ENCODE measurements around the gene CYP46A1.
A peak's percentile ranks its signal among the peaks of the same experiment; 100 is the strongest.

The CYP46A1 gene

DNA sequence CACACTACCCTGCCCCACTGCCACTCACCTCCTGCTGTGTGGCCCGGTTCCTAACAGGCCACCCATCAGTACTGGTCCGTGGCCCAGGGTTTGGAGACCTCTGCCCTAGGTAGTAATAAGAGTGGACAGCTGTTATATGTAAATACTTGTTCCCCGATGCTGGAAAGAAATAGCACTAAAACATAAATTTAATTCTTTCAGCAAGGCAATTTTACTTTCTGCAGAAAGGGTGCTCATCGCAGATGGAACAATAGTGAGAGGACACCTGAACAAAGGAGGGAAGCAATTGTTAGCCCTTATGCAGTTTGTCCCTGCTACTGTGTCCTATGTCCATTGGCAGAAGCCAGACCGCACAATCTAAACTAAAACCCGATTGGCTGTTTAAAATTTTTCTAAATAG, 5.9 kb upstream of the CYP46A1 start:
- H3K27ac ChIP-seq (ENCODE audit: low read depth, low read length): no peak overlapping the region

DNA sequence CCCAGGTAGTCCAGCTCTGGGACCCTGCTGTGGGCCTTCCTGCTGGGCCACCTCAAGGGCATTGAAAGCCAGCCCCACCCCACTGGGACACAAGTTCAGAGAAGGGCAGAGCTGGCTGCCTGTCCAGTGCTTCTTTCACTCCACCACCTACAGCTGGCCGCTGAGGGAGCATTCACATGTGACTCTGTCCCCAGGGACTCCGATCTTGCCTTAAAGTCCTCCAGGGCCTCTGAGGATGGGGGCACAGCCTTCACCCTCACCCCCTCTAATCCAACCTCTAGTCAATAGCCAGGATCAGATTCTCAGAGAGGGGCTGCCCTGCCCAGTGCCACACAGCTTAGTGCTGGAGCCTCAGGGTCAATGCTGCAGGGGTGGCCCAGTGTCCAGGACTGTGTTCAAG, 5.0 kb upstream of the CYP46A1 start:
- no peaks in the 10 kb centered on the region for H3K27me3 ChIP-seq (ENCODE audit: control insufficient read depth, insufficient read depth, low read length)

More for the DNA sequence above, 5.9 kb upstream of the CYP46A1 start:
- Histone ChIP-seq H3K36me3 (ENCODE audit: control insufficient read depth, insufficient read depth, low read length) (no peaks in the 10 kb centered on the region), H3K4me1 (ENCODE audit: control insufficient read depth, insufficient read depth, low read length) (peaks cover 3% of the 10 kb centered on the region), H3K4me3 (ENCODE audit: low read length) (no peak overlapping the region), H3K9ac (ENCODE audit: low read length) (no peak overlapping the region), H3K27me3 (ENCODE audit: control insufficient read depth, insufficient read depth, low read length) (no peaks in the 10 kb centered on the region)

DNA sequence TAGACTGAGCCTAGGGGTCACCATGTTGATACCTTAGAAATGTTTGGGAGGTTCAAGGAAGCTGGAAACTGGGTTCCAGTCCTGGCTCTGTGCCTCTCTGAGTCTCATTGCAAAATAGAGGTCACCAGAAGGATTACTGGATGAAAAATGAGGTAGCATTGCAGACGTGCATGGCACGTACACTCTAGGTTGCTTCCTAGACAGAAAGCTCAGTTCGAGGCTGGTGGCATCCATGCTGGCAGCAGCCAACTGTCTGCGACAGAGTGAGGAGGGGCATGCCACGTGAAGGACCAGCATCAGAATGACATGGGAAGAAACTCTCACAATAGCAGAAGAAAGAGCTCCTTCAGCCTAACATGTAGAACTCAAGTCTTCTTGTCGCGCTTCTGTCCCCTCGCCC, 4.6 kb upstream of the CYP46A1 start:
- Histone ChIP-seq H3K27ac (ENCODE audit: low read depth, low read length) (no peak overlapping the region), H3K27me3 (ENCODE audit: control insufficient read depth, insufficient read depth, low read length) (no peaks in the 10 kb centered on the region)

More for the DNA sequence above, 5.0 kb upstream of the CYP46A1 start:
- Histone ChIP-seq H3K36me3 (ENCODE audit: control insufficient read depth, insufficient read depth, low read length) (no peaks in the 10 kb centered on the region), H3K9ac (ENCODE audit: low read length) (no peak overlapping the region), H3K27ac (ENCODE audit: low read depth, low read length) (no peak overlapping the region), H3K4me3 (ENCODE audit: low read length) (no peak overlapping the region), H3K4me1 (ENCODE audit: control insufficient read depth, insufficient read depth, low read length) (peaks cover 4% of the 10 kb centered on the region)

DNA sequence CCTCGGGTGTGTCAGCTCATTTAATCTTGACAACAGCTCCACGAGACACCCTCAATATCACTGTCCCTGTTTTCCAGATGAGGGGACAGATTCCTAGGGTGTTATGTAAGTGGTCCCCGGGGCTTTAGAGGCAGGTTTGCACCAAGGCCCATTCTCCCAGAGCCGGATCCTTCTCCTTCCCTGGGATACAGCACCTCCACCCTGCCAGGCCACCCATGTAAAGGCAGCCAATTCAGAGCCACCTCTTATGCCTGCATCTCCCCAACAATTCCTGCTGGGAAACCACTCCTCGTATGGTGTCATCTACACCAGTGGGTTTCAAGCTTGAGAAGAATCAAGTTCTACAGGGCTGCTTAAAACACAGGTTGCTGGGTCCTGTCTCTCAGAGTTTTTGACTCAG, 4.1 kb upstream of the CYP46A1 start:
- no peaks in the 10 kb centered on the region for H3K27me3 ChIP-seq (ENCODE audit: control insufficient read depth, insufficient read depth, low read length)
- no peak overlapping the region for H3K27ac ChIP-seq (ENCODE audit: low read depth, low read length)
- H3K4me1 ChIP-seq (ENCODE audit: control insufficient read depth, insufficient read depth, low read length): peaks cover 7% of the 10 kb centered on the region
- H3K36me3 ChIP-seq (ENCODE audit: control insufficient read depth, insufficient read depth, low read length): no peaks in the 10 kb centered on the region
- no peak overlapping the region for H3K9ac ChIP-seq (ENCODE audit: low read length)
- H3K4me3 ChIP-seq (ENCODE audit: low read length): no peak overlapping the region

More for the DNA sequence above, 4.6 kb upstream of the CYP46A1 start:
- H3K4me3 ChIP-seq (ENCODE audit: low read length): no peak overlapping the region
- no peaks in the 10 kb centered on the region for H3K36me3 ChIP-seq (ENCODE audit: control insufficient read depth, insufficient read depth, low read length)
- peaks cover 5% of the 10 kb centered on the region for H3K4me1 ChIP-seq (ENCODE audit: control insufficient read depth, insufficient read depth, low read length)
- no peak overlapping the region for H3K9ac ChIP-seq (ENCODE audit: low read length)

DNA sequence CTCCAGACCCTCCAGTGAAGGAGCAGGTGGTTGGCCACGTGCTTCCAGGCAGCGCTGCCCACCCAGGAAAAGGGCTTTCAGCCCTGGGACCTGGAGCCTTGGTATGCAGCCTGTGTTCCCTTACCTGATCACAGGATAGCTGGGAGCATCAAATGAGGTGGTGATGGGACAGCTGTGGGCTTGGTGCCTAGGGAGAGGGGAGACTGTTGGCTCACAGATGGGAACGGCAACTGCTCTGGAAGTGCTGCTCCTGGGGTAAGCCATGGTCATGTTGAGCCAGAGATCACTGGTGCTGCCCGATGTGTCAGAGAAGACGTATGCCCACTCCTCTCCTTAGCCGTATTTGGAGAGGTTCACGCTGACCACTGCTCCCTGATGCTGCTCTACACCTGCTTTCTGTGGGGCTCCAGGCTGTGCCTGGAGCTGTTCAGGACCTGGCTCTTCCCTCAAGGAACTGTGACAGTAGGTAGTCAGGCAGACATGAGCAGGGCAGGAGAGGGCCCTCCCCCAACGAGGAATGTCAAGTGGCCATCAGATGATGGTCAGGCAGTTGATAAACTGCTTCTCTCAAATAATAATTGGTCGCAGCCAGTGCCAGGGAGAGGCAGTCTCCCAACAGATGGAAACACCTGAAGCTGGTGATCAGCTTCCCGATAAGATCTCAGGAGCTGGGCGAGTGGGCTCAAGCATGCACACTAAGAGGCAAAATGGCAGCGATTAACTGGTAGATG, 2.8 kb upstream of the CYP46A1 start:
- Histone ChIP-seq H3K9ac (ENCODE audit: low read length) (no peak overlapping the region), H3K36me3 (ENCODE audit: control insufficient read depth, insufficient read depth, low read length) (no peaks in the 10 kb centered on the region), H3K27ac (ENCODE audit: low read depth, low read length) (no peak overlapping the region), H3K27me3 (ENCODE audit: control insufficient read depth, insufficient read depth, low read length) (no peaks in the 10 kb centered on the region), H3K4me1 (ENCODE audit: control insufficient read depth, insufficient read depth, low read length) (peaks cover 7% of the 10 kb centered on the region), H3K4me3 (ENCODE audit: low read length) (no peak overlapping the region)

DNA sequence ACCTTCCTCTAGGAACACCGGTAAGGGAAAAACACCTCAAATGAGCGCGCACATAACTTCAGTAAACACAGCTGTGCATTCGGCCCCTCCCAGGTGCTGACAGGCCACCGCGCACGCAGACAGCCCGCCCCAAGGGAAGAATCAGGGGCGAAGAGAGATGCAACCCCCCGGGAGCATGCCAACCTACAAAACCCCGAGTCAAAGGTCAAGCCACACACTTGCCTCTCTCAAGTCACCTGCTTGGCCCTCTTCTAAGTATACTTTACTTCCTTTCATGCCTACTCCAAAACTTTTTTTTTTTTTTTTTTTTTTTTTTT, 2.3 kb upstream of the CYP46A1 start:
- no peaks in the 10 kb centered on the region for H3K36me3 ChIP-seq (ENCODE audit: control insufficient read depth, insufficient read depth, low read length)
- no peak overlapping the region for H3K4me3 ChIP-seq (ENCODE audit: low read length)
- no peaks in the 10 kb centered on the region for H3K27me3 ChIP-seq (ENCODE audit: control insufficient read depth, insufficient read depth, low read length)

DNA sequence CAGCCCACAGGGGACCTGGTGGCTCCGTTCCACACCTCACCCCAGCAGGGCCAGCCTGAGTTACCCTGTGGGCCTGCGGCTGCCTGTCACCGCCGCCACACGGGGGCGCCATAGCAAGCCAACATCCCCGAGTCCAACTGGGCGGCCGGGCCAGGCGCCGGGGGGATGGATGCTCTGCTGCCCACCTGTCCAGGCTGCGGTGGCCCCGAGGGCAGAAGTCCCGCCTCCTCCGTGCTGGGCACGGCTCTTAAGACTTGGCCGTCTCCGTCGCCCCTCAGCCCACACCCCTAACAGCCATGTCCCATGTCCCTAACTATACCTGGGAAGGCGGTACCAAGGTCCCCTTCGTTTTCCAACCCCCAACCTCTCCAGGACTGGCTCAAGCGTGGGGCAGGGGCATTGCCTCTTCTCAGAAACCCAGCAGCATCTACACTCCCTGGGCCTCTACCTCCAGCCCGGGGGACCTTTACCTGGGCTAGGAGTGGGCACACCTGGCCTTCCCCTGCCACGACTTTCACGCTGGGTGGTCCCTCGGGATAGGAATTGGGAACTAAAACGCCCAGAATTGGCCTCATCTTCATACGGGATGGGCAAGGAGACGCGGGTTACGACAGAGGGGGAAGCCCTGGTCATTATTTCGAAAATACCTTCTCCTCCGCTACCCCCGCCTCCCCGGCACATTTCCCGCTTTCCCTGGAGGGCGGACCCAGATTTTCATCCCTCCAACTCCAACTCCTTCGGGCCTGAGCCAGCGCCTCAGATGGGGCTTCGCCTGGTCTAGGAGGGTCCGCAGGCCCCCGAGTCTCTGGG, 1.1 kb upstream of the CYP46A1 start:
- Histone ChIP-seq H3K9ac (ENCODE audit: low read length) (peak overlapping the region; percentile 65), H3K27me3 (ENCODE audit: control insufficient read depth, insufficient read depth, low read length) (no peaks in the 10 kb centered on the region), H3K4me1 (ENCODE audit: control insufficient read depth, insufficient read depth, low read length) (peaks cover 7% of the 10 kb centered on the region), H3K4me3 (ENCODE audit: low read length) (peak overlapping the region; percentile 90), H3K36me3 (ENCODE audit: control insufficient read depth, insufficient read depth, low read length) (no peaks in the 10 kb centered on the region), H3K27ac (ENCODE audit: low read depth, low read length) (peak overlapping the region; percentile 88)

More for the DNA sequence above, 2.3 kb upstream of the CYP46A1 start:
- no peak overlapping the region for H3K9ac ChIP-seq (ENCODE audit: low read length)
- H3K27ac ChIP-seq (ENCODE audit: low read depth, low read length): no peak overlapping the region
- H3K4me1 ChIP-seq (ENCODE audit: control insufficient read depth, insufficient read depth, low read length): peaks cover 7% of the 10 kb centered on the region

DNA sequence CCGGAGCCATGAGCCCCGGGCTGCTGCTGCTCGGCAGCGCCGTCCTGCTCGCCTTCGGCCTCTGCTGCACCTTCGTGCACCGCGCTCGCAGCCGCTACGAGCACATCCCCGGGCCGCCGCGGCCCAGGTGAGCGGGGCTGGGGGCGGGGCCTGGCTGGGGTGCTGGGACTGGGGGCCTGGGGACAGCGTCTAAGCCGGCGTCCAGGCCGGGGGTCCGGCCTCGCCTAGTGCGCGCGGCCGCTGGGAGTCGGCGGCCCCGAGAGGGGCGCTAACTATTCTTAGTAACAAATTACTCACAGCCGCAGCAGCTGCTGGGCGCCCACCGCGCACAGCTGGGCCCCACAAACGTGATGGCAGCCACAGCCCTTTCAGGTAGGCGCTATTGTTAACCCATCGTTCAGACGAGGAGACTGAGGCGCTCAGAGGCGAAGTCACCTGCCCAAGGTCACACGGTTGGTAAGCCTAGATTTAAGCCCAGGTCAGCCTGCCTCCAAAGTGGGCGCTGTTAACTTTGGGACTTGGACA, 374 bp downstream of the CYP46A1 start:
- Histone ChIP-seq H3K27ac (ENCODE audit: low read depth, low read length) (no peak overlapping the region), H3K36me3 (ENCODE audit: control insufficient read depth, insufficient read depth, low read length) (no peaks in the 10 kb centered on the region), H3K27me3 (ENCODE audit: control insufficient read depth, insufficient read depth, low read length) (no peaks in the 10 kb centered on the region), H3K4me1 (ENCODE audit: control insufficient read depth, insufficient read depth, low read length) (peaks cover 7% of the 10 kb centered on the region), H3K4me3 (ENCODE audit: low read length) (peak overlapping the region; percentile 67), H3K9ac (ENCODE audit: low read length) (no peak overlapping the region)

DNA sequence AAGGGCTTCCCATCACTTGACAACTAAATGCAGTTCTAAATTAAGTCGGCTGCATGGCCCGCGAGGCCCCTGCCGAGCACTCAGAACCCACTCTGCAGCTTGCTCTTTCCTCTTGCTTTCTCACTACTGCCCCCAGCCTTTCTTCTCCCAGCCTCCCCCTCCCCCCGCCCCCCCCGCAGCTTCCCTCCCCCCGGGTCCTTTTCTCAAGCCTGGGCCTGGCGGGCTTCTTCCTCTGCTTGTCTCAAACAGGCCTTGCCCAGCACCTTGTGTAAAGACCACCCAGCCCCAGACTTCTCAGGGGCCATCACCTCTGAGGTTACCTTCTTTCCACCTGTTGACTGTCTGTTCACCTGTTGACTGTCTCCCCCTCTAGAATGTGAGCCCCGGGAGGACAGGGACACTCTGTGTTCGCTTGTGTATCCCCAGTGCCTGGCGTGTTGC, 1.1 kb downstream of the CYP46A1 start:
- H3K9ac ChIP-seq (ENCODE audit: low read length): no peak overlapping the region
- no peak overlapping the region for H3K27ac ChIP-seq (ENCODE audit: low read depth, low read length)
- H3K27me3 ChIP-seq (ENCODE audit: control insufficient read depth, insufficient read depth, low read length): no peaks in the 10 kb centered on the region

DNA sequence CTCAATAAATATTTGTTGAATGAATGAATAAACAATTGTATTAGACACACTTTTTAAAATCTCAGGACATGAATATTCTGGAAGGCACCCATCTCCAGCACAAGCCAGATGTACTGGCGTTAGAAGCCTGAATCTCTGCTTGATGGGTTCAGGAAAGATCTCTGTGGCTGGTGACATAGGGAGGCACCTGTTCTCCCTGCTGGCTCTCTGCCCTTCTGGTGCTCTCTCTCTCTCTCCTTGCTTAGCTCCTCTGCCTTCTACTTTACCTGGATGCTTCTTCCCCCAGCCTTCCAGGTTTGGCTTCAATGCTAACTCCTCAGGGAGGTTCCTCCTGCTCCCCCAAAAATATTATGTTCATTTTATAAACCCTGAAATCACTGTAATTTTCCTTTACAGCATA, 1.5 kb downstream of the CYP46A1 start:
- Histone ChIP-seq H3K27me3 (ENCODE audit: control insufficient read depth, insufficient read depth, low read length) (no peaks in the 10 kb centered on the region), H3K36me3 (ENCODE audit: control insufficient read depth, insufficient read depth, low read length) (no peaks in the 10 kb centered on the region), H3K4me3 (ENCODE audit: low read length) (no peak overlapping the region), H3K9ac (ENCODE audit: low read length) (no peak overlapping the region), H3K4me1 (ENCODE audit: control insufficient read depth, insufficient read depth, low read length) (peaks cover 7% of the 10 kb centered on the region), H3K27ac (ENCODE audit: low read depth, low read length) (no peak overlapping the region)

More for the DNA sequence above, 1.1 kb downstream of the CYP46A1 start:
- Histone ChIP-seq H3K4me3 (ENCODE audit: low read length) (no peak overlapping the region), H3K4me1 (ENCODE audit: control insufficient read depth, insufficient read depth, low read length) (peaks cover 7% of the 10 kb centered on the region), H3K36me3 (ENCODE audit: control insufficient read depth, insufficient read depth, low read length) (no peaks in the 10 kb centered on the region)

DNA sequence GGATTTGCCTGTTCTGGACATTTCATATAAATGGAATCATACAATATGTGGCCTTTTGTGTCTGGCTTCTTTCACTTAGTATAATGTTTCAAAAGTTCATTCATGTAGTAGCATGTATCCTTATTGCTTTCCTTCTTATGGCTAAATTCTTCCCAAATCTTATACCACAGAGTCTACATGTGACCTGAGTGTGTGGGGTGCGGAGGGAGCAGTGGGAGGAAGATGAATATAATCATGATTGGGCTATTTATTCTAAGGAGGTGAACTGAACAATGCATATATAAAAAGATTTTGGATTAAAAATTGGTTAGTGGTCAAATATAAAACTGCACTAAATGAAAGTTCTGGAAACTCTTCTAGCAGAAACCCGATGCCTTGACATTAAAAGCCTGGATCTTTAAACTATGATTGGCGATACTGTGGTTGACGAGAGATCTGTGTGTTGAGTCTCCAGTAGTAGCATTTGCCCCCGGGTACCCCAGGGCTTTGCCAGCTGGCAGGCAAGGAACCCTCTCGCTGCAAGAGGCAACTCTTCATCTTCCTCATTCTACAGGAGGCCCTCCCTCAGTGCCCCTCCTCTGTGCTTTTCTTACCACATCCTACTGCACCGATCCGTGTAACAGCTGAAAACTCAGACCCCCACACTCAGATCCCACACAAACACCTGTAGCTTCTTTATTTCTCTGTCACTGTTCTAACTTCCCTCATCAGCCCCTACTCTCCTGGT, 2.6 kb downstream of the CYP46A1 start:
- Histone ChIP-seq H3K4me3 (ENCODE audit: low read length) (no peak overlapping the region), H3K27me3 (ENCODE audit: control insufficient read depth, insufficient read depth, low read length) (no peaks in the 10 kb centered on the region), H3K4me1 (ENCODE audit: control insufficient read depth, insufficient read depth, low read length) (peaks cover 7% of the 10 kb centered on the region), H3K9ac (ENCODE audit: low read length) (no peak overlapping the region), H3K27ac (ENCODE audit: low read depth, low read length) (no peak overlapping the region), H3K36me3 (ENCODE audit: control insufficient read depth, insufficient read depth, low read length) (no peaks in the 10 kb centered on the region)

Measured in rectal smooth muscle tissue (tissue), 1 donor.